A204.1 (cell line): ENCODE results near the gene SUSD2.

Experiments
- FAIRE-seq: peaks from 2 replicates; lab custom pipeline; 2012; peaks lifted over from hg19 to GRCh38; lab: Jason Lieb, UNC

SUSD2 gene

GRCh38 chr22:24149198-24149590 is 32.1 kb upstream of the SUSD2 start:
- FAIRE-seq = no peak

GRCh38 chr22:24153353-24153752 is 27.9 kb upstream of the SUSD2 start:
- FAIRE-seq = no peak

- no peak for FAIRE-seq
Measured at GRCh38 chr22:24153959-24154358, 27.3 kb upstream of the SUSD2 start.

- FAIRE-seq = no peak
Measured at GRCh38 chr22:24154826-24155225, 26.5 kb upstream of the SUSD2 start.

- FAIRE-seq = no peak
Measured at GRCh38 chr22:24155627-24156140, 25.6 kb upstream of the SUSD2 start.

- FAIRE-seq = no peak
Measured at GRCh38 chr22:24156141-24156912, 25.0 kb upstream of the SUSD2 start.

GRCh38 chr22:24156913-24157821 is 24.1 kb upstream of the SUSD2 start:
- no peak for FAIRE-seq

GRCh38 chr22:24157822-24158135 is 23.5 kb upstream of the SUSD2 start:
- FAIRE-seq = no peak

- no peak for FAIRE-seq
Measured at GRCh38 chr22:24159650-24160049, 21.6 kb upstream of the SUSD2 start.

- no peak for FAIRE-seq
Measured at GRCh38 chr22:24160546-24160945, 20.7 kb upstream of the SUSD2 start.

- no peak for FAIRE-seq
Measured at GRCh38 chr22:24161485-24161884, 19.8 kb upstream of the SUSD2 start.

GRCh38 chr22:24161909-24162308 is 19.4 kb upstream of the SUSD2 start:
- FAIRE-seq = no peak

- FAIRE-seq = no peak
Measured at GRCh38 chr22:24162436-24162835, 18.9 kb upstream of the SUSD2 start.

GRCh38 chr22:24164243-24164642 is 17.0 kb upstream of the SUSD2 start:
- FAIRE-seq = no peak

GRCh38 chr22:24164940-24165339 is 16.3 kb upstream of the SUSD2 start:
- FAIRE-seq = no peak

- FAIRE-seq = no peak
Measured at GRCh38 chr22:24165673-24166072, 15.6 kb upstream of the SUSD2 start.

- no peak for FAIRE-seq
Measured at GRCh38 chr22:24166811-24167210, 14.5 kb upstream of the SUSD2 start.

- FAIRE-seq = no peak
Measured at GRCh38 chr22:24169439-24170058, 11.7 kb upstream of the SUSD2 start.

GRCh38 chr22:24170188-24170587 is 11.1 kb upstream of the SUSD2 start:
- FAIRE-seq = no peak

GRCh38 chr22:24170632-24171031 is 10.7 kb upstream of the SUSD2 start:
- FAIRE-seq = no peak

- FAIRE-seq = no peak
Measured at GRCh38 chr22:24171822-24172221, 9.5 kb upstream of the SUSD2 start.

GRCh38 chr22:24175160-24175808 is 6.0 kb upstream of the SUSD2 start:
- FAIRE-seq = no peak
